Skeletal muscle satellite cell (primary cell): ENCODE results near the gene ARHGAP21.
A peak's percentile ranks its signal among the peaks of the same experiment; 100 is the strongest.
"Not testable (repeated sequence)": the region's sequence is repeated elsewhere in the genome, so short reads cannot be mapped to it uniquely, and the experiment has no call there.

Source experiments
- H3K27me3 ChIP-seq: 2 replicates; pipeline ENCODE4 v1.7.0; 2013; ENCODE audit warnings: low read length; ENCODE audit not compliant: control insufficient read depth, insufficient read depth
- H3K36me3 ChIP-seq: 2 replicates; pipeline ENCODE4 v1.7.0; 2013; ENCODE audit warnings: mild to moderate bottlenecking, control low read depth, low read length; ENCODE audit not compliant: insufficient read depth
- H3K4me1 ChIP-seq: 2 replicates; pipeline ENCODE4 v1.7.0; 2013; ENCODE audit warnings: low read length; ENCODE audit not compliant: control insufficient read depth, insufficient read depth
- H3K4me2 ChIP-seq: 2 replicates; pipeline ENCODE4 v1.7.0; 2013; ENCODE audit warnings: mild to moderate bottlenecking, low read length
- H3K4me3 ChIP-seq: 2 replicates; pipeline ENCODE4 v1.7.0; 2013; ENCODE audit warnings: low read length
- H3K9ac ChIP-seq: 2 replicates; pipeline ENCODE4 v1.7.0; 2013; ENCODE audit warnings: mild to moderate bottlenecking, low read depth, low read length, moderate library complexity
- H3K9me3 ChIP-seq: replicated peaks from 2 replicates; pipeline ENCODE4 v1.7.0; 2013; ENCODE audit warnings: mild to moderate bottlenecking, control low read depth, low read length

Gene ARHGAP21

GRCh38 chr10:24619994-24620310, 103.7 kb downstream of the ARHGAP21 start:
- Histone ChIP-seq H3K4me1 (peaks cover 11% of the 10 kb centered on the region), H3K36me3 (peaks cover 30% of the 10 kb centered on the region)
- not testable (repeated sequence) for H3K27me3 ChIP-seq, H3K9ac ChIP-seq, H3K9me3 ChIP-seq, H3K4me2 ChIP-seq, H3K4me3 ChIP-seq

GRCh38 chr10:24619291-24619993, 104.2 kb downstream of the ARHGAP21 start:
- not testable (repeated sequence) for H3K9ac ChIP-seq, H3K4me2 ChIP-seq, H3K4me3 ChIP-seq, H3K9me3 ChIP-seq, H3K27me3 ChIP-seq
- Histone ChIP-seq H3K4me1 (peaks cover 11% of the 10 kb centered on the region), H3K36me3 (peaks cover 30% of the 10 kb centered on the region)

DNA sequence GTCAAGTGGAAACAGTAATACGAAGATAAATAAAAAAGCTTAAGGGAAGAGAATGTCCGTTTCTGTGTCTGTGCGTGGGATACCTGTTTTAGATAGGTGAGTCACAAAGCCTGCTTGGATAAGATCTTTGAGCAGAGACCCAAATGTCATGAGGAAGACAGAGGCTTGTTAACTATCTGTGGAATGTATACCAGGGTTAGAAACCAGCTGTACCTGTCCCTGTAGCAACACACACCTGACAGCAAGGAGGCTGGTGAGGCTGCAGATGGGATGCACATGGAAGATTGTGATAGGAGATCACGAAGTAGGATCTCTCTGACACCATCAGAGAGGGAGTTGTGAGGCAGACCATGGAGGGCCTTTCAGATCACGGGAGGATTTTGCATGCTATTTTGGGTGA, 105.3 kb downstream of the ARHGAP21 start:
- H3K27me3 ChIP-seq, result no peaks in the 10 kb centered on the region
- no peaks in the 10 kb centered on the region for H3K9me3 ChIP-seq
- H3K36me3 ChIP-seq, result peaks cover 34% of the 10 kb centered on the region
- no peak overlapping the region for H3K4me3 ChIP-seq
- no peak overlapping the region for H3K4me2 ChIP-seq
- no peak overlapping the region for H3K9ac ChIP-seq
- H3K4me1 ChIP-seq, result peaks cover 11% of the 10 kb centered on the region

- Histone ChIP-seq H3K4me2 (no peak overlapping the region), H3K9ac (no peak overlapping the region), H3K4me1 (peaks cover 11% of the 10 kb centered on the region), H3K9me3 (no peaks in the 10 kb centered on the region), H3K27me3 (no peaks in the 10 kb centered on the region), H3K36me3 (peaks cover 35% of the 10 kb centered on the region), H3K4me3 (no peak overlapping the region)
Observed at GRCh38 chr10:24617771-24618396, 105.8 kb downstream of the ARHGAP21 start.

- Histone ChIP-seq H3K4me2 (peak overlapping the region; percentile 10), H3K36me3 (peaks cover 35% of the 10 kb centered on the region), H3K27me3 (no peaks in the 10 kb centered on the region), H3K9ac (no peak overlapping the region), H3K4me1 (peaks cover 11% of the 10 kb centered on the region), H3K4me3 (no peak overlapping the region), H3K9me3 (no peaks in the 10 kb centered on the region)
Observed at GRCh38 chr10:24616536-24616935, 107.2 kb downstream of the ARHGAP21 start.

- Histone ChIP-seq H3K4me2 (no peak overlapping the region), H3K27me3 (no peaks in the 10 kb centered on the region), H3K36me3 (peaks cover 44% of the 10 kb centered on the region), H3K4me1 (peaks cover 13% of the 10 kb centered on the region), H3K9ac (no peak overlapping the region), H3K9me3 (no peaks in the 10 kb centered on the region), H3K4me3 (no peak overlapping the region)
Observed at GRCh38 chr10:24606021-24606420, 117.7 kb downstream of the ARHGAP21 start.

DNA sequence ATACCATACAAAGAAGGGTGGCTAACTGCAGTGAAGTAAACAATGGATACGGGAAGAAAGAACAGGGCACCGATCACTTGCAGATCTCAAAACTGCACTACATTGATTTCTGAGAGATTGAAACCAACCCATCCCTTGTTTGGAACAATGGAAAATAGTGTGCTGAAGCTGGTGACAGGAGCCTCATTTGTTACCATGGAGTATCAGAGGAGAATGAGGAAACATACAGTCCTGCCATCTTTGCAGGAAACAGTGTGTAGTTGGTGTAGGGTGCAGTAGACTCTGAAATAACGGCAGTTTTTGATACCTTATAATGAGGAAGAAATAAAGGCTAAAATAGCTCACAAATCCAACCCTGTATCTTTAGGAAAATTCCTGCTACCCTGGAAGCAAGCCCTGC, 118.5 kb downstream of the ARHGAP21 start:
- Histone ChIP-seq H3K4me2 (no peak overlapping the region), H3K27me3 (no peaks in the 10 kb centered on the region), H3K9me3 (no peaks in the 10 kb centered on the region), H3K9ac (no peak overlapping the region), H3K4me3 (no peak overlapping the region), H3K4me1 (peaks cover 13% of the 10 kb centered on the region), H3K36me3 (peaks cover 53% of the 10 kb centered on the region)

DNA sequence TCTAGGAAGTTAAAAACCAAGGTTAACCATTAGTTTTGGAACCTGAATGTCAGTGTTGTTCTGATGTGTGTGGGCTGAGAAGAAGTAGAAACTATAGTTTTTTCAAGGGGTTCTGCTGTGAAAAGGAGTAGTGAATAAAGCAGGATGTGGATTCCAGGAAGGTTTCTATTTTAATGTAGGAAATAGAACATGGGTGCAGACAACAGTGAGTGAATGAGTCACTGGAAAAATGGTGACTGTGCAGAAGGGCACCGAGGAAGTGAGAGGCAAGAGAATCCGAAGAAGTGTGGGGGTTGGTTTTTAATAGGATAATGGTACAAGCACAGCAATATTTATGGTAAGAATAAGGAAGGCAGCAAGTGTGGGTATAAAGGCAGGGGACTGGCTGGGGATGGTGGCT, 120.4 kb downstream of the ARHGAP21 start:
- Histone ChIP-seq H3K9me3 (no peaks in the 10 kb centered on the region), H3K9ac (peak overlapping the region; percentile 10), H3K4me3 (no peak overlapping the region), H3K27me3 (no peaks in the 10 kb centered on the region), H3K36me3 (peaks cover 60% of the 10 kb centered on the region), H3K4me1 (peaks cover 13% of the 10 kb centered on the region), H3K4me2 (peak overlapping the region; percentile 27)

GRCh38 chr10:24597961-24598360, 125.7 kb downstream of the ARHGAP21 start:
- no peaks in the 10 kb centered on the region for H3K27me3 ChIP-seq
- H3K4me3 ChIP-seq, result no peak overlapping the region
- H3K36me3 ChIP-seq, result peaks cover 87% of the 10 kb centered on the region
- H3K4me2 ChIP-seq, result no peak overlapping the region
- H3K9me3 ChIP-seq, result no peaks in the 10 kb centered on the region
- no peak overlapping the region for H3K9ac ChIP-seq
- H3K4me1 ChIP-seq, result peaks cover 5% of the 10 kb centered on the region

DNA sequence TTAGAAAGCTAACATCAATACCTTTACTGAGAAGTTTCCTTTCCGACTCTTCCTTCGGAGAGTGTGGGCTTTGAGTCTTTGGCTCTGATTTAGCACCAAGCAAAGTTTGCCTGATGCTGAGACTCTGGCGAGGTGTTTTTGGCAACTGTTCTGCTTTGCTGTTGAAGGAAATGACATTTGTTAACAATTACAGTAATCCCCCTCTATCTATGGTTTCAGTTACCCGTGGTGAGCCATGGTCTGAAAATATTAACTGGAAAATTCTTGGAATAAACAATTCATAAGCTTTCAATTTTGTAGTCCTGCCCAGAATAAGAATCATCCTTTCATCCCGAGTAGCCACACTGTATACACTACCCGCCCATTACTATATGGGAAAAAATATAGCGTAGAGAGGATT, 126.3 kb downstream of the ARHGAP21 start:
- Histone ChIP-seq H3K36me3 (peaks cover 84% of the 10 kb centered on the region), H3K9me3 (no peaks in the 10 kb centered on the region), H3K27me3 (no peaks in the 10 kb centered on the region), H3K4me2 (no peak overlapping the region), H3K4me1 (no peaks in the 10 kb centered on the region), H3K4me3 (no peak overlapping the region), H3K9ac (no peak overlapping the region)

DNA sequence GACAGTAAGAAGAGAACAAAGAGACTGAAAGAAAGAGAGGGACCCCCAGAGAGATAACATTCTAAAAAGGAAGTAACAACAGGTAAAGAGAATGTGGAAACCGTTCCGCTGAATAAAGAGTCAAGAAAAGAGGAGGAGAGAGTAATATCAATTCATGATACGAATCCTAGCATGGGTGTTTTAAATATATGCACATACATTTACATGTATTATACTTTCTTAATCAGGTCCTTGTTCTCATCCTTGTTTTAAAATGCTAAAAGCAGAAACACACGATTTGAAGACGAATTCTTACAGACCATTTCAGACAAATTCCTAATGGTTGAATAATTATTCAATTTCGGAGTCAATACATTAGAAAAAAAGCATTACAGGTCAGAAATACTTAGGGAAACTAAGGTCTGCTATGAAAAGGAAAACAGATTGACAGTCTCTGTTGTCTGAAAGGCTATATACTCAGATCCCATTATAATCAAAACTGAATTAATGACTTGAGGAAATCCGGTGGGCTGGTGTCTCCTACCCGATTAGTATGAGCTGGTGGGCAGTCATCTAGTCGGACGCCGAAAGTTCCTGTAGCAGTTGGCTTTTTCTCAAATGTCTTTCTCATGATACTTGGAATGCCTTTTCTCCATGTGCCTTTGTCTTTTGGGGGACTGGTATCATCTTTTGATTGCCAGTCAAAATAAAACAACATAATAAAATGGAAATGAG, 127.3 kb downstream of the ARHGAP21 start:
- Histone ChIP-seq H3K9me3 (no peaks in the 10 kb centered on the region), H3K27me3 (no peaks in the 10 kb centered on the region), H3K4me3 (no peak overlapping the region), H3K9ac (no peak overlapping the region), H3K36me3 (peaks cover 84% of the 10 kb centered on the region), H3K4me2 (no peak overlapping the region), H3K4me1 (no peaks in the 10 kb centered on the region)
